CD4-positive, alpha-beta memory T cell (primary cell): ENCODE data around the gene ZNF90. TPM values are rescaled to one million over a fixed set of nuclear protein-coding genes. Genes with fewer than 3 reads are reported as not detected.
A peak's percentile ranks its signal among the peaks of the same experiment; 100 is the strongest.

Source experiments
- CTCF ChIA-PET: fragments of 350-600 bp; sonication (Branson Sonifier 250); formaldehyde crosslinking; loops from one replicate; lab custom pipeline; 2021; ENCODE audit warnings: inconsistent platforms; ENCODE audit not compliant: partially characterized antibody; lab: Charles Lee
- POLR2A ChIA-PET: fragments of 350-600 bp; sonication (Branson Sonifier 250); formaldehyde crosslinking; loops from one replicate; lab custom pipeline; 2021; ENCODE audit not compliant: partially characterized antibody; lab: Charles Lee
- DNase-seq, 5 donors: peaks; one replicate each; pipeline versions ENCODE4 v3.0.0 to v3.0.0-alpha.2; 2020 to 2022; ENCODE audit warnings: mixed read lengths in 1 of 5
- H3K27ac ChIP-seq: one replicate; pipeline ENCODE4 v1.7.0; 2013; ENCODE audit warnings: low read depth, low read length
- H3K27me3 ChIP-seq: 2 replicates; pipeline ENCODE4 v1.7.0; 2013; ENCODE audit warnings: mild to moderate bottlenecking, low read length, moderate library complexity; ENCODE audit not compliant: insufficient read depth
- H3K36me3 ChIP-seq: 2 replicates; pipeline ENCODE4 v1.7.0; 2013; ENCODE audit warnings: mild to moderate bottlenecking, low read length, moderate library complexity; ENCODE audit not compliant: insufficient read depth
- H3K4me1 ChIP-seq: 2 replicates; pipeline ENCODE4 v1.7.0; 2013; ENCODE audit warnings: mild to moderate bottlenecking, low read length, moderate library complexity; ENCODE audit not compliant: insufficient read depth
- H3K4me3 ChIP-seq, 2 donors: one replicate each; pipeline ENCODE4 v1.7.0; 2013; ENCODE audit warnings: low read length in 2 of 2, mild to moderate bottlenecking in 1 of 2
- H3K9me3 ChIP-seq, 2 donors: one replicate each; pipeline ENCODE4 v1.7.0; 2013; ENCODE audit warnings: low read length in 2 of 2, control low read depth in 1 of 2; ENCODE audit not compliant: control insufficient read depth in 1 of 2
- H3K27ac Mint-ChIP-seq, 7 donors: one replicate each; pipeline ENCODE4 v1.8.0; 2020 to 2021; ENCODE audit warnings: mixed read lengths in 7 of 7, mild to moderate bottlenecking in 6 of 7, inconsistent platforms in 3 of 7, moderate library complexity in 3 of 7
- H3K27me3 Mint-ChIP-seq, 2 donors: one replicate each; pipeline ENCODE4 v1.8.0; 2020 to 2021; ENCODE audit warnings: mixed read lengths in 2 of 2
- H3K36me3 Mint-ChIP-seq, 2 donors: one replicate each; pipeline ENCODE4 v1.8.0; 2020 to 2021; ENCODE audit warnings: mixed read lengths in 2 of 2, inconsistent platforms in 1 of 2, mild to moderate bottlenecking in 1 of 2
- H3K4me1 Mint-ChIP-seq, 4 donors: one replicate each; pipeline ENCODE4 v1.8.0; 2020 to 2021; ENCODE audit warnings: mixed read lengths in 4 of 4, mild to moderate bottlenecking in 1 of 4
- H3K4me3 Mint-ChIP-seq, 8 donors: one replicate each; pipeline ENCODE4 v1.8.0; 2020 to 2021; ENCODE audit warnings: mixed read lengths in 8 of 8, mild to moderate bottlenecking in 7 of 8, moderate library complexity in 6 of 8, inconsistent platforms in 3 of 8
- H3K9me3 Mint-ChIP-seq, 8 donors: one replicate each; pipeline ENCODE4 v1.8.0; 2020 to 2021; ENCODE audit warnings: mixed read lengths in 8 of 8, mild to moderate bottlenecking in 5 of 8, inconsistent platforms in 3 of 8, moderate library complexity in 1 of 8
- intact Hi-C: fragments of 100-400 bp; cut with micrococcal nuclease; formaldehyde crosslinking; loops from one replicate; pipeline ENCODE4 v1.15.1; 2023
- polyA plus RNA-seq, 2 donors: library from polyadenylated mRNA; unstranded; fragments of 300-500 nt; fragmentation: Illumina TruSeq; gene quantifications; one replicate each; pipeline ENCODE4 v1.2.3, GENCODE V29; 2021
- total RNA-seq, 2 experiments: library from RNA; stranded (reverse); gene quantifications; one replicate each; pipeline ENCODE4 v1.2.3, GENCODE V29; 2021

ZNF90 gene
- total RNA-seq = 1 to 10 TPM; 5.4 to 6.2 TPM
- 1 to 10 TPM in 1 of 2 donors, under 1 TPM in 1; 0.60 to 1.1 TPM for polyA plus RNA-seq

DNA sequence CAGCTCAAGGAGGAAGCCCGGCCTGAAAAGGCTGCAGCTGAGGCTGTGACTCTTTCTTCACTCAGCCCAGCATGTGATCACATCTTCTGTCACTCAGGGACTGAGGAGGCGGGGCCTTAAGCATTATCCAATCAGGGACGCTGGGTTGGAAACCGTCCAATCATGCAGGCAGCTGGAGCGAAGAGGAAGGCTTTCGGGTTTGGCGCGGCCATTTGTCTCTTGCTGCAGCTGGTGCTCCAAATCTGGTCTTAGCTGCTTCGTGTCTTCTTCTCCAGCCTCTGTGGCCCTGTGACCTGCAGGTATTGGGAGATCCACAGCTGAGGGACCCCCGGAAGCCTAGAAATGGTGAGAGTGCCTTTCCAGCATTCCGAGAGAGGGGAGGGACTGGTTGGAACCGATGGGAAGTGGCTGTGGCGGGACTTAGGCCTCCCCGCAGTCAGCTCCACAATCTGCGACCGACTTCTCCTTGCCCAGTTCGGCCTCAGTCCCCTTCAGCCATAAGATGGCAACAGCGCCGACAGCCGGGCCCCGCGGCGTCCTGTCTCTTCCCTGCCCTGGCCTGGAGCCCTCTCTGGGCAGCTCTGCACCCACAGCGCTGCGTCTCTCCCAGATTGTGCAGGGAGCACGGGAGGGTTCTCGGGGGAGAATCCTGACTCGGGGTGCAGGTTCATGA is at the start of gene ZNF90:
TSS of gene ZNF90 (plus strand) at position 210 of the 673 bp plus-strand sequence. CDS start at position 343, 133 bp downstream.
- H3K4me1 ChIP-seq = peaks cover 11% of the 10 kb centered on the region
- no peaks in the 10 kb centered on the region for H3K9me3 ChIP-seq
- DNase-seq = peak; percentile 81 to 93 (median 89)
- intact Hi-C loops = loop anchor here (1.0 to 2.0 kb wide), 3 partner anchors 25 to 161 kb away; partner anchors contain the start of gene ZNF682
- H3K36me3 ChIP-seq = no peaks in the 10 kb centered on the region
- ChIA-PET POLR2A (interaction anchor here (0.6 to 2.6 kb wide), 9 partner anchors 8 to 1319 kb away, joined by 3 to 29 read pairs (median 5); partner anchors contain the start of genes ZNF486, ZNF493, ZNF506 and ZNF682), CTCF (interaction anchor here (0.9 kb wide), 1 partner anchor 25 kb away, joined by 3 read pairs; no protein-coding TSS in a partner anchor)
- H3K27me3 Mint-ChIP-seq = no peaks in the 10 kb centered on the region
- H3K9me3 Mint-ChIP-seq = peaks cover 0 to 6% (median 0%) of the 10 kb centered on the region in 8 donors
- peak within 1 kb of the TSS; percentile 88 to 93 (median 90) for H3K4me3 Mint-ChIP-seq
- H3K4me1 Mint-ChIP-seq = peaks cover 9 to 31% (median 14%) of the 10 kb centered on the region in 4 donors
- no peaks in the 10 kb centered on the region for H3K27me3 ChIP-seq
- H3K36me3 Mint-ChIP-seq = peaks cover 0 to 10% of the 10 kb centered on the region in 2 donors
- no peak within 1 kb of the TSS for H3K27ac ChIP-seq
- H3K27ac Mint-ChIP-seq = peak within 1 kb of the TSS; percentile 22 to 79 (median 52)
- peak within 1 kb of the TSS; percentile 64 to 81 for H3K4me3 ChIP-seq

DNA sequence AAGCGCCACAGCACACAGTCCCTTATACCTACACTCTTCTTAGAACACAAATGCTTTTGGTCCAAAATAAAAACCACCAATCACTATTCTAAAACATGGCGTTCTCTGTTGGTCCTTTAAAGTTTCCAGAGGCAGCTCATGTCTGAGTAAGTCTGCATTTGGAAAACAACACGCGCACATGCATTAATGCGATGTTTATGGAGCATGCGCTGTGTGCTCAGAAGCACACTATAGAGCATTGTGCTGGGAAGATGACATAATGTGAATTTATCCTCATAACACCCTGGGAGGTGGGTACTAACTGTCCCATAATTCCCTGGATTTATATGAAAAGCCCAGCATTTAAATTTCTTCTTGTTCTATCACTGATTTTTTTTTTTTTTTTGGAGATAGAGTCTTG is 49.2 kb upstream of the ZNF90 start:
- peaks cover 0 to 6% (median 5%) of the 10 kb centered on the region in 4 donors for H3K4me1 Mint-ChIP-seq
- no peak overlapping the region for H3K27ac Mint-ChIP-seq
- Histone ChIP-seq H3K4me1 (no peaks in the 10 kb centered on the region), H3K36me3 (no peaks in the 10 kb centered on the region), H3K27me3 (no peaks in the 10 kb centered on the region), H3K27ac (no peak overlapping the region), H3K9me3 (no peaks in the 10 kb centered on the region), H3K4me3 (no peak overlapping the region)
- H3K27me3 Mint-ChIP-seq = no peaks in the 10 kb centered on the region
- no peak for DNase-seq
- H3K4me3 Mint-ChIP-seq = no peak overlapping the region
- peaks cover 0 to 2% (median 0%) of the 10 kb centered on the region in 8 donors for H3K9me3 Mint-ChIP-seq
- POLR2A ChIA-PET = no interaction called here
- intact Hi-C loops = no loop called here
- H3K36me3 Mint-ChIP-seq = peaks cover 17 to 33% of the 10 kb centered on the region in 2 donors
- CTCF ChIA-PET = no interaction called here

DNA sequence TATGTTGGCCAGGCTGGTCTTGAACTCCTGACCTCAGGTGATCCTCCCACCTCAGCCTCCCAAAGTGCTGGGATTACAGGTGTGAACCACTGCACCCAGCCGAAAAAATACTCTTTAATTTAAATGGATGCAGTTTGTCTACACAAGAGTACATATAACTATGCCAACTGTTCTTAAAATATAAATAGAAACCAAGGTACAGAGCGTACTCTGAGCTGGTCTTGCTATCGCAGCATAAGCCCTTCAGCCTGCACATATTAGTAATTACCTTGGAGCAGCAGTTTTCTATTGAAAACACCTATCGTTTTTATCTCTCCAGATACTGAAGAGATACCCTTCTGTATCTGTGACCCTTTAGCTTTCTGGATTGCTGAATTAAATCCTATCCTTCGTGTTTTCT is 41.9 kb upstream of the ZNF90 start:
- Histone ChIP-seq H3K9me3 (no peaks in the 10 kb centered on the region), H3K36me3 (no peaks in the 10 kb centered on the region), H3K4me1 (peaks cover 13% of the 10 kb centered on the region), H3K27ac (no peak overlapping the region), H3K27me3 (no peaks in the 10 kb centered on the region), H3K4me3 (no peak overlapping the region)
- ChIA-PET POLR2A (no interaction called here), CTCF (no interaction called here)
- Mint-ChIP-seq H3K4me1 (peaks cover 13 to 32% (median 20%) of the 10 kb centered on the region in 4 donors), H3K36me3 (peaks cover 6 to 29% of the 10 kb centered on the region in 2 donors), H3K27ac (no peak overlapping the region), H3K4me3 (no peak overlapping the region), H3K27me3 (peaks cover 0 to 3% of the 10 kb centered on the region in 2 donors), H3K9me3 (peaks cover 0 to 2% (median 0%) of the 10 kb centered on the region in 8 donors)
- intact Hi-C loops = loop anchor here (10.0 kb wide), 1 partner anchor 889 kb away; the partner anchor contains the start of gene ZNF85
- no peak for DNase-seq

DNA sequence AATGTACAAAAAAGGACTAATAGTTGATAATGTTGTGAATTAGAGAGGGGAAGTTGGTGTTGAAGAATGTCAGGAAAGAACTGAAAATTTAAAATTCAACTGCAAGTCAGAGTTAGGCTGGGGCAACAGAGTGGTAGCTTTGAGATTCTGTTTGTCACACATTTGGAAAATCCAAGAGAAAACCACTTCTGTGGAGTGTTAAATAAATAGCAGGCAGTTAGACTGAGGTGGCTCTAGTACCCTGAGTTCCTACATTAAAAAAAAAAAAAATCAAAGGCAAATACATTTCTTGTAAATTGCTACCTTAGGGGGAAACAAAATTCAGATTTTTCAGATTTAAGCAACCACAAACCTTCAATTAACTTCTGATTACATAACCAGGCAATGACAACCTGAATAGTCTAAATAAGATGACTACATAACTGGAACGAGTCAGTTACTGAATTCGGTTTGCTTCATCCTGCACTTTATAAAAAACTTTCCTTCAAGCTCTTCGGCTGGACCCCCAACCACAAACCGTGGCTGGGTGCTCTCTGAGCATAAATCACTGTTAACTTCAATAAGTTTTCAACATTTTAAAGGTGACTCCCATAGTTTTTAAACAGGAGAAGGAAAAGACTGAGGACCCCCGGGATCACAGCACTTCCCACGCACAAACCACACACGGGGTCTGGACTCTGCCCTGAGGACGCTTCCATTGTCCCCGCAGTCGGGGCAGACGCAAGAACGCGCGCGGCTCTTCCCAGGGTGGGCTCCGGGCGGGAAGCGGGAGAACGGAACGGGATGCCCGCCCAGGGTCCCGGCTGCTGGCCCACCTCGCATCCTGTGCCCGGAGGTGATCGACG is 39.2 kb upstream of the ZNF90 start:
- ChIA-PET CTCF (interaction anchor here (0.6 to 2.2 kb wide), 4 partner anchors 9 to 1470 kb away, joined by 3 to 6 read pairs (median 4); no protein-coding TSS in a partner anchor), POLR2A (interaction anchor here (0.6 to 2.2 kb wide), 10 partner anchors 14 to 527 kb away, joined by 3 to 36 read pairs (median 4); partner anchors contain the start of genes ZNF486, ZNF506, ZNF737 and ZNF90)
- DNase-seq = peak; percentile 10 to 65 (median 25)
- no peaks in the 10 kb centered on the region for H3K9me3 ChIP-seq
- Mint-ChIP-seq H3K36me3 (peaks cover 6 to 14% of the 10 kb centered on the region in 2 donors), H3K27ac (peak overlapping the region; percentile 78 to 98 (median 91)), H3K9me3 (no peaks in the 10 kb centered on the region), H3K4me3 (peak overlapping the region; percentile 95 to 98 (median 97)), H3K27me3 (peaks cover 0 to 3% of the 10 kb centered on the region in 2 donors), H3K4me1 (peaks cover 13 to 27% (median 18%) of the 10 kb centered on the region in 4 donors)
- peak overlapping the region; percentile 79 to 96 for H3K4me3 ChIP-seq
- peaks cover 13% of the 10 kb centered on the region for H3K4me1 ChIP-seq
- no peaks in the 10 kb centered on the region for H3K36me3 ChIP-seq
- H3K27me3 ChIP-seq = no peaks in the 10 kb centered on the region
- intact Hi-C loops = loop anchor here (1.0 to 10.0 kb wide), 4 partner anchors 14 to 886 kb away; partner anchors contain the start of genes ZNF486, ZNF85 and ZNF90
- H3K27ac ChIP-seq = peak overlapping the region; percentile 66

DNA sequence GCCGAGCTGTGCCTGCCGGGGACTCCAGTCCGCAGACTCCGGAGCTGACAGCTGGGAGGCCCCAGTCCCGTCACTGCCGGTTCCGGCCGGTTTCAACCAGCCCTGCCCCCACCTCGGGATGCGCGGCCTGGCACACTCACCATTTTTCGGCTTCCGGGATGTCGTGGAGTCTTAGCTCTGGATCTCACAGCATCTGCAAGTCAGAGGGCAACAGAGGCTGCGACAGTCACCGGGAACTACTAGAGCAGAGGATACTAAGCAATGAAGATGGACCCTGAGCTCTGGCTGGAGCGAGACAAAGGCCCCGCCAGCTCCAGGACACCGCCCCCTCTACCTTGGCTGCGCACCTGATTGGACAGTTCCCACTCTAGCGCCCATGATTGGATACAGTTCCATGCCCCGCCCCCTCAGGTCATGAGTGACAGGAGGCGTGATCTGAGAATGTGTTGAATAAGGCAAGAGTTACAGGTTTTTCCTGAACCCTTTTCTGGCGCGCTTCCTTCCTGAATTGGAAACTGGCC is 38.5 kb upstream of the ZNF90 start, which contains the start of gene ZNF682:
TSS of gene ZNF682 (minus strand) at position 303 of the 521 bp plus-strand sequence. CDS start at position 143, 160 bp downstream.
- Mint-ChIP-seq H3K36me3 (peaks cover under 1 to 14% of the 10 kb centered on the region in 2 donors), H3K9me3 (no peaks in the 10 kb centered on the region), H3K4me1 (peaks cover 13 to 27% (median 18%) of the 10 kb centered on the region in 4 donors), H3K27ac (peak within 1 kb of the TSS; percentile 95 to 98 (median 97)), H3K27me3 (peaks cover 0 to 3% of the 10 kb centered on the region in 2 donors), H3K4me3 (peak within 1 kb of the TSS; percentile 95 to 98 (median 97))
- peak within 1 kb of the TSS; percentile 66 for H3K27ac ChIP-seq
- no peaks in the 10 kb centered on the region for H3K36me3 ChIP-seq
- peaks cover 13% of the 10 kb centered on the region for H3K4me1 ChIP-seq
- ChIA-PET CTCF (interaction anchor here (1.1 to 2.2 kb wide), 3 partner anchors 9 to 13 kb away, joined by 3 to 6 read pairs (median 5); no protein-coding TSS in a partner anchor), POLR2A (interaction anchor here (0.6 to 2.2 kb wide), 11 partner anchors 13 to 737 kb away, joined by 3 to 36 read pairs (median 4); partner anchors contain the start of genes ZNF486, ZNF506, ZNF66 and ZNF737)
- intact Hi-C loops = loop anchor here (1.0 to 10.0 kb wide), 4 partner anchors 13 to 886 kb away; partner anchors contain the start of genes ZNF486, ZNF85 and ZNF90
- DNase-seq = peak; percentile 93 to 97 (median 94)
- no peaks in the 10 kb centered on the region for H3K9me3 ChIP-seq
- peak within 1 kb of the TSS; percentile 79 to 96 for H3K4me3 ChIP-seq
- no peaks in the 10 kb centered on the region for H3K27me3 ChIP-seq

DNA sequence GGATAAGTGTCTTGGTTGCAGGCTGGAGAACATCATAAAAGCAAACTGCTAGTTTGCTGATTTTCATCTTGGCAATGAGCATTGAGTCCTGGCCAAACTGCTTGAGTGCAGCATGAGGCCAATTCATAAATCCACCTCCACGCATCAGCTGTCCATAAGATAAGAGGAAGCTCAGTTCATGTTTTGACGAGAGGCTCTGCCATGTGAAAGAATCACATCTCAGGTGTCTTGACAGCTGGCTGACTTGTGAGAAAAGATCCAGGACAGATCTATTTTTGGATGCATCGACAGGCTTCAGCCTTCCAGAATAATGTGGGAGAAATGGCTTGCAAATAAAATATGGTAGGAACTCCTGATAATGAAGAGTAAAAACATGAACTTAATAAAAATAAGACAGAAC is 33.1 kb upstream of the ZNF90 start:
- H3K9me3 Mint-ChIP-seq = no peaks in the 10 kb centered on the region
- no peak overlapping the region for H3K27ac Mint-ChIP-seq
- ChIA-PET POLR2A (no interaction called here), CTCF (no interaction called here)
- H3K4me3 ChIP-seq = no peak overlapping the region
- no peak overlapping the region for H3K4me3 Mint-ChIP-seq
- intact Hi-C loops = no loop called here
- no peaks in the 10 kb centered on the region for H3K27me3 ChIP-seq
- DNase-seq = no peak
- no peaks in the 10 kb centered on the region for H3K9me3 ChIP-seq
- peaks cover 0 to under 1% (median under 1%) of the 10 kb centered on the region in 4 donors for H3K4me1 Mint-ChIP-seq
- H3K4me1 ChIP-seq = no peaks in the 10 kb centered on the region
- H3K27ac ChIP-seq = no peak overlapping the region
- H3K27me3 Mint-ChIP-seq = no peaks in the 10 kb centered on the region
- H3K36me3 Mint-ChIP-seq = no peaks in the 10 kb centered on the region
- no peaks in the 10 kb centered on the region for H3K36me3 ChIP-seq
